Central memory CD4-positive, alpha-beta T cell (primary cell): ENCODE data around the gene ZNF428.
"Not testable (repeated sequence)": the region's sequence is repeated elsewhere in the genome, so short reads cannot be mapped to it uniquely, and the experiment has no call there.

Experiments
- DNase-seq: peaks from one replicate; pipeline ENCODE4 v3.0.0; 2022

Gene ZNF428

DNA sequence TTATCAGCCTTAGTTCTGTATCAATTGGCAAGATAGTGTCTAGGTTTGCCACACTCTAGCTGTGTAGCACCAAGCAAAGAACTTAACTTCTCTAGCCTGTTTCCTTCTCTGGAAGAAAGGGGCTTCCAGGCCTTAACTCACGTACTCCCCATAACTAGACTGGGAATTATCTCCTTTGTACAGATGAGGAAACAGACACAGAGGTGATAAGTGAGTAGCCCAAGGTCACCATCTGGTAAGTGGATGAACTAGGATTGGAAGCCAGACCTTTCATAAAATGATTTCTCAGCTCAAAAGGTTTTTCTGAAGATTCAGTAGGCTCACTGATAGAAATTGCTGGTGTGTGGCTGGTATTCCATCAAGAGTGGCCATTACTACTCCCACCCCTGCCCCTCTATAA, 3.1 kb downstream of the ZNF428 start:
- no peak for DNase-seq

DNA sequence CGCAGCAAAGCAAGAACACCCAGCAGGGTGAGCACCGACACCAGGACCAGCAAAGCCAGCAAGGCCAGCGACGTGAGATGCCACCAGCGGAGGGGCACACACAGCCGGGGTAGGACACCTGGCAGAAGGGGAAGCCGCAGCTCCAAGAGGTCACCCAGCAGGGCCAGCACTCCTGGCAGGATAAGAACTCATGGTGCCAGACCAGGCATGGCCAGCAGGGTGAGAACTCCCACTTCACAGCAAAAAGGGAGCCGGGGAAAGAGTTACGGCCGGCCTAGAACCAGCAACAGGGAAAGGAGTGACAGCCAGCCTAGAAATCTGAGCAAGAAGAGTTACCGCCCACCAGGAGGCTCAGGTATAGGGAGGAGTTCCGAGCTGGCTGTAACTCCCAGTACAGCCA, 7.1 kb downstream of the ZNF428 start:
- DNase-seq, result no peak

DNA sequence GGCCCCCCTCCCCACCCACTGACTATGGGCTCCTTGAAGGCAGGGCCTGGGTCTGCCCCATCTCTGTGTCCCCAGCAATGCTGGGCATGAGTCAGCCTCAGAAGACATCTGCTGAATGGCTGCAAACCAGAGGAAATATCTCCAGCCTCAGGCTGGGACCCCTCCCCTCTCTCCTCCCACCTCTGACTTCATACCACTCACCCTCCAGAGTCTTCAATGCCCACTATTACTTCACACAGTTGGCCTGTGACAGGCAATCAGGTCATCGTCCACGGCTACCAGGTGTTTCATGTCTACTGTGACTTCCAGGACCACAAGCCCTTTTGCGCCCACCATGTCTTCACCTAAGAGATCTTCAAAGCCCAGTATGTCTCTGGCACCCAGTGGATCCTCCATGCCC, 7.6 kb downstream of the ZNF428 start, which contains the start of gene SRRM5:
Gene SRRM5 (plus strand): TSS at position 301 of the 400 bp plus-strand sequence. CDS start 34 bp downstream, at position 335.
- no peak for DNase-seq

DNA sequence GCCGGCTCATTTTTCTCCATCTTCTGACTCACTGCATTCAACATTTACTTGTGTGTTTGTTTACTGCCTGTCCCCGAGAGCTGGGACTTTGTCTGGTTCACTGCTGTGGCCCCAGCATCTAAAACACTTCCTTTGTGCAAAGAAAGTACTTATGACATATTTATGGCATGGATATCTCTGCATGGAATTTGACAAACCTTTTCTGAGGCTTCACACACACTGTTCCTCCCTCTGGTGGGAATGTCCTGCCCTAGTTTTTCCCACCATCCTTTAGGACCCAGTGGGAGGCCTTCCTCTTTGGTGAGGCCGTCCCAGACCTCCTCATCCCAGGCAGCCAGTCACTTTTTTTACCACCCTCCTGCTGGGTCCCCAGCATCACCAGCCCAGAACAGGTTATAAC, 8.9 kb downstream of the ZNF428 start:
- DNase-seq, result no peak

GRCh38 chr19:43609872-43610271, 9.6 kb downstream of the ZNF428 start:
- no peak for DNase-seq

- DNase-seq, result no peak
These were observed 11.9 kb downstream of the ZNF428 start for GRCh38 chr19:43607238-43608205.

- no peak for DNase-seq
These were observed 12.7 kb downstream of the ZNF428 start for GRCh38 chr19:43606569-43607229.

- no peak for DNase-seq
These were observed 13.4 kb downstream of the ZNF428 start for GRCh38 chr19:43605875-43606568.

DNA sequence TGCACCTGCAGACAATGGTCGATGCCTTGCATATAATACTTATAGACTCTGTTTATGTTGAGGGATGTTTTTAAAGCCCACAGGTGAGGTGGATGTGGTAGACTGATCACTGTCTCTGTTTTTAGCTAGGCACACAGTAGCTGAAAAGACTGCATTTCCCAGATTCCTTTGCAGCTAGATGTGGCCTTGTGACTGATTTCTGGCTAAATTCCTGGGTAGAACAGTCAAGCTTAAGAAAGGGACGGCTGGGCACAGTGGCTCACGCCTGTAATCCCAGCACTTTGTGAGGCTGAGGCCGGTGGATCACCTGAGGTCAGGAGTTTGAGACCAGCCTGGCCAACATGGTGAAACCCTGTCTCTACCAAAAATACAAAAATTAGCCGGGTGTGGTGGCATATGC, 19.1 kb downstream of the ZNF428 start:
- DNase-seq, result not testable (repeated sequence)

- DNase-seq, result no peak
These were observed 19.7 kb downstream of the ZNF428 start for GRCh38 chr19:43599635-43600295.

GRCh38 chr19:43598445-43599240, 20.8 kb downstream of the ZNF428 start:
- no peak for DNase-seq

DNA sequence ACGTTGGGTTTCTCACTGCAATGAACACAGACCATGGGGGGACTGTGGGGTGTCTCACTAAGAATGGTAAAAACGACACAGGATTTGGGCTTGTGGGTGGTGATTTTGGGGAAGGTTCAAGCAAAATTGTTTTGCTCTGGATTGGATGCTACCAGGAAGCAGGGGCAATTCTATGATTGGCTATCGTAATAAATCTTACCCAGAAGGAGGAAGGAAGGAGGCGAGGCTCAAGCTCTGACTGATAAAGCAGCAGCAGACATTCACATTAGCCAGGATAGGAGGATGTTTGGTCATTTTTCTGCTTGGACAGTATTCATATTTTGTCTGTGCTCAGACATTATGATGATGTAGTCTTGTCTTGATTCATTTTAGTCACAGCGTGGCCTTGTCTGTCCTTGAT, 21.6 kb downstream of the ZNF428 start:
- no peak for DNase-seq

DNA sequence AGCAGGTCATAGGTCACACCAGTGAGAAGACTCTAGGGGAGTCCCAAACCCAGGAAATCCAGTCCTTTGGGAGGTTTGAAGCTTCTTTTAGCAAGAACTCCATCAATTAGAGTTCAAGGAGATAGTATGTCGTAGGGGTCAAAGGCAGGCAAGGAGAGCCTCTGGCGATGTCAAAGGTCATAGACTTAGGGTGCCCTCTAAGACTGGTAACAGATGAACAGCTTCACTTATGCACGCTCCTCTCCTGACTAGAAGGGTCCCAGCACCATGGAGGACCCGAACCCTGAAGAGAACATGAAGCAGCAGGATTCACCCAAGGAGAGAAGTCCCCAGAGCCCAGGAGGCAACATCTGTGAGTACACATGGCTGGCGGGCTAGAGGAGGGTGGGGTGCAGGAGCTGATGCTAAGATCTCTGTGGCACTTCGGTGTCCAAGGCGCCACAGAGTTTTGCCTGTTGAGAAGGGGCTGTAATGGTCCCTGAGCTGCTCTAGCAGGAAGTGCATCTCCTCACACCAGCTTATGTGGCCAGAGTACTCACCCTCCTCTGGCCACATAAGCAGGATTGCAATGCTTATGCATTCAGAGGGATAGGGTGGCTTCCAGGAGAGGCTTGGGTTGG, 22.5 kb downstream of the ZNF428 start:
- no peak for DNase-seq

- peak; percentile 99 for DNase-seq
These were observed 23.2 kb downstream of the ZNF428 start, which contains the start of the genes IRGQ and ZNF576 for GRCh38 chr19:43595999-43596841. TSS of gene IRGQ (minus strand) at chr19:43596134. CDS start at chr19:43595338, 796 bp downstream. TSS of gene ZNF576 (plus strand) at chr19:43596595. CDS start at chr19:43597109, 514 bp downstream.

- DNase-seq, result no peak
These were observed 23.8 kb downstream of the ZNF428 start for GRCh38 chr19:43595605-43595998.

- peak; percentile 72 for DNase-seq
These were observed 24.5 kb downstream of the ZNF428 start for GRCh38 chr19:43594710-43595604.

GRCh38 chr19:43594081-43594697, 25.2 kb downstream of the ZNF428 start:
- no peak for DNase-seq

DNA sequence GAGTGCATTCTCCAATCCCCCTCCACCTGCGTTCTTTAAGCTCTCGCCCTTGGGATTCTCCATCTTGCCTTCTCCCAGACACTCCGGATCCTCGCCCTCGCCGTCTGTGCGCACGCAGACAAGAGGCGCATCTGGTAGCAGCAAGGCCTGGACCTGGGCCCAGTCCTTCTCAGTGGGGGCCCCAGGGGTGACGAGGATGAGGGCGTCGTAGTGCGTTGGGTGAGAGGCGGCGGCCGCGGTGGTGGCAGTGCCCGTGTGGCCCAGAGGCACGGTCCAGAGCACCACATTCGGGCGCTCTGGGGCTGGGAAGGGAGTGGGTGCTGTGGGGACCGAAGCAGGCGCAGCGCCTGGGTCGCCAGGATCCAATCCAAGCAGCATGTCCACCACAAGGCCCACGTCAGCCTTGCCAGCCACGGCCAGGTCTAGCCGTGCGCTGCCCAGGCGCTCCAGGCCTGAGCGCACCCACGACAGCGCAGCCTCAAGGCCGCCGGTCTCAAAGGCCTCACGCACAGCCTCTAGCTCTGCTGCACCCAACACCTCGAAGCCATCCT, 26.6 kb downstream of the ZNF428 start:
- no peak for DNase-seq
